Adrenal gland (tissue), 5 donors: ENCODE measurements around the gene APOB.
A peak's percentile ranks its signal among the peaks of the same experiment; 100 is the strongest.

Source experiments
- POLR2A ChIP-seq, 2 donors: fragments of 450-650 bp; IDR thresholded peaks; one replicate each; pipeline ENCODE4 v1.6.1; 2017; ENCODE audit warnings: antibody characterized with exemption in 2 of 2, mild to moderate bottlenecking in 2 of 2, moderate library complexity in 1 of 2
- TF ChIP-seq, protein P1 (sequence below), 6 experiments: fragments of 450-650 bp in 4 of 6; fragments of 200-600 bp in 2 of 6; sonication (generic) in 1 of 6; IDR thresholded peaks; 1 replicate in 5 of 6; 2 replicates in 1 of 6; pipeline versions ENCODE4 v1.5.1 to v1.8.0; 2016 to 2021; ENCODE audit warnings: antibody characterized with exemption in 6 of 6, mild to moderate bottlenecking in 2 of 6, moderate library complexity in 1 of 6
- donor health status: DM: no; HTN: no; CAD: no.

DNA sequence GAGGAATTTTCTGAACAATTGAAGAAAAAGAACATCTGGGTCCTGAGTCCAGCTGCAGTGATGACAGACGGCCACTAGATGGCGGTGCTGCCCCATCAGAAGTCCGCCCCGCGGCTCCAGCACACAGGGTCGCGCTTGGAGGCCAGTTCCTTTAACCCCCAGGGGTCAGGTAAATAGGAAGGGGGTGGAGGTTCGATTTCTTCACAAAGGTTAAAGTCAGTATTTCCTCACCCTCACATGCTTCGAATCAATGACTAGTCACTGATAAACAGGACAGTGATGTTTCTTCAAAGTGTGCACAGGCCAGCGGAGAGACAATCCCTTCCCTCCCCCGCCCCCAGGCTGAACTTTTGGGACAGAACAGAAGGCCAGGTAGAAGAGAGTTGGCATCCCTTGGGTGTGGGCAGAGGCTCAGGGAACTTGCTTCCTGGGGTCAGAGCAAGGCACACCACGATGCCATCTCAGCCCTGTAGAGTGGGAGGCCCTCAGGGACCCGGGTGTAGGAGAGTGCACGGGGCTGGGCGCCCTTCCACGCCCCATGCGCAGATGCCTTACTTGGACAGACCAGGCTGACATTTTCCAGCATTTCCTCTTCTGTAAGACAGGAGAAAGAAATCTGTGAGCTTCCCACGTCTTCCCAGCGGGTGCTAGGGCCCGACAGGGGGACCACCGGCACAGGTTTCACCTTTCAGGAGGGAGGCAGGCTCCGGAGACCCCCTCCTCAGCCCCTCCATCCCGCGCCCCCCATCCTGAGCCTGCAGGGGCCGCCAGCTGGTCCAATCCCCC, 722 bp downstream of the APOB start:
- TF ChIP-seq POLR2A (IDR thresholded peaks at IDR 0.05), result no peak
- TF ChIP-seq, protein P1, sequence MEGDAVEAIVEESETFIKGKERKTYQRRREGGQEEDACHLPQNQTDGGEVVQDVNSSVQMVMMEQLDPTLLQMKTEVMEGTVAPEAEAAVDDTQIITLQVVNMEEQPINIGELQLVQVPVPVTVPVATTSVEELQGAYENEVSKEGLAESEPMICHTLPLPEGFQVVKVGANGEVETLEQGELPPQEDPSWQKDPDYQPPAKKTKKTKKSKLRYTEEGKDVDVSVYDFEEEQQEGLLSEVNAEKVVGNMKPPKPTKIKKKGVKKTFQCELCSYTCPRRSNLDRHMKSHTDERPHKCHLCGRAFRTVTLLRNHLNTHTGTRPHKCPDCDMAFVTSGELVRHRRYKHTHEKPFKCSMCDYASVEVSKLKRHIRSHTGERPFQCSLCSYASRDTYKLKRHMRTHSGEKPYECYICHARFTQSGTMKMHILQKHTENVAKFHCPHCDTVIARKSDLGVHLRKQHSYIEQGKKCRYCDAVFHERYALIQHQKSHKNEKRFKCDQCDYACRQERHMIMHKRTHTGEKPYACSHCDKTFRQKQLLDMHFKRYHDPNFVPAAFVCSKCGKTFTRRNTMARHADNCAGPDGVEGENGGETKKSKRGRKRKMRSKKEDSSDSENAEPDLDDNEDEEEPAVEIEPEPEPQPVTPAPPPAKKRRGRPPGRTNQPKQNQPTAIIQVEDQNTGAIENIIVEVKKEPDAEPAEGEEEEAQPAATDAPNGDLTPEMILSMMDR (IDR thresholded peaks at IDR 0.05), result peak; percentile 89 to 100 (median 97)
